Natural killer cell (primary cell): Measurements from ENCODE around the gene SYNE2. TPM values are rescaled to one million over a fixed set of nuclear protein-coding genes. Genes with fewer than 3 reads are reported as not detected.
A peak's percentile ranks its signal among the peaks of the same experiment; 100 is the strongest.

Experiments used
- ATAC-seq, 3 donors: fragments of 150-1000 bp in 2 of 3; fragments of 200-7000 bp in 1 of 3; cut with Tn5 transposase; 1 replicate in 1 of 3; 2 replicates in 2 of 3; pipeline ENCODE4 v1.10.0; 2021; ENCODE audit warnings: mild to moderate bottlenecking in 2 of 3, moderate library complexity in 2 of 3
- DNase-seq, 2 donors: peaks; one replicate each; pipeline versions ENCODE4 v3.0.0 to v3.0.0-alpha.2; 2013 to 2021; ENCODE audit warnings: mixed read lengths in 1 of 2
- H3K27ac ChIP-seq: one replicate; pipeline ENCODE4 v1.5.1; 2013; ENCODE audit warnings: mild to moderate bottlenecking, low read length
- H3K27me3 ChIP-seq: one replicate; pipeline ENCODE4 v1.6.1; 2013; ENCODE audit warnings: low read length; ENCODE audit not compliant: control insufficient read depth, insufficient read depth
- H3K36me3 ChIP-seq: one replicate; pipeline ENCODE4 v1.6.1; 2013; ENCODE audit warnings: low read length; ENCODE audit not compliant: control insufficient read depth, insufficient read depth
- H3K4me1 ChIP-seq: one replicate; pipeline ENCODE4 v1.6.1; 2013; ENCODE audit warnings: low read length; ENCODE audit not compliant: control insufficient read depth, insufficient read depth
- H3K4me3 ChIP-seq: one replicate; pipeline ENCODE4 v1.5.1; 2013; ENCODE audit warnings: low read length
- H3K9me3 ChIP-seq: one replicate; pipeline ENCODE4 v1.6.1; 2013; ENCODE audit warnings: low read length; ENCODE audit not compliant: control insufficient read depth, insufficient read depth
- H3K27ac Mint-ChIP-seq, 2 donors: one replicate each; pipeline ENCODE4 v1.8.0; 2022; ENCODE audit warnings: mild to moderate bottlenecking in 2 of 2, mixed read lengths in 2 of 2, moderate library complexity in 1 of 2
- H3K27me3 Mint-ChIP-seq, 2 donors: one replicate each; pipeline ENCODE4 v1.8.0; 2022; ENCODE audit warnings: low read depth in 2 of 2, mixed read lengths in 2 of 2
- H3K36me3 Mint-ChIP-seq: one replicate; pipeline ENCODE4 v1.8.0; 2022; ENCODE audit warnings: mixed read lengths
- H3K4me1 Mint-ChIP-seq, 2 donors: one replicate each; pipeline ENCODE4 v1.8.0; 2022; ENCODE audit warnings: mixed read lengths in 2 of 2
- H3K4me3 Mint-ChIP-seq: one replicate; pipeline ENCODE4 v1.8.0; 2022; ENCODE audit warnings: mild to moderate bottlenecking, moderate library complexity, mixed read lengths
- H3K9me3 Mint-ChIP-seq, 2 donors: one replicate each; pipeline ENCODE4 v1.8.0; 2022; ENCODE audit warnings: mixed read lengths in 2 of 2
- WGBS: methylation state at CpG from one replicate; pipeline ENCODE4 v1.1.7; 2013; ENCODE audit warnings: missing lambda C conversion rate; ENCODE audit not compliant: insufficient coverage; 5-methylcytosine and 5-hydroxymethylcytosine counted together
- intact Hi-C: fragments of 100-400 bp; cut with micrococcal nuclease; formaldehyde crosslinking; loops from one replicate; pipeline ENCODE4 v1.14.2; 2022
- total RNA-seq, 4 donors: library from RNA; stranded (reverse); fragments of 120-200 nt in 1 of 4; gene quantifications; one replicate each; pipeline versions ENCODE4 v1.2.3 to v1.2.4, GENCODE V29; 2013 to 2022
- TF ChIP-seq, protein P1 (sequence below): fragments of 200-600 bp; IDR thresholded peaks from one replicate; pipeline ENCODE4 v1.8.0; 2022; ENCODE audit warnings: antibody characterized with exemption

The SYNE2 gene
- total RNA-seq, 3 donors from 2014 or later (not counting 1 experiment from before 2014, with no cell fraction given) = 325 to 434 (median 373) TPM

DNA sequence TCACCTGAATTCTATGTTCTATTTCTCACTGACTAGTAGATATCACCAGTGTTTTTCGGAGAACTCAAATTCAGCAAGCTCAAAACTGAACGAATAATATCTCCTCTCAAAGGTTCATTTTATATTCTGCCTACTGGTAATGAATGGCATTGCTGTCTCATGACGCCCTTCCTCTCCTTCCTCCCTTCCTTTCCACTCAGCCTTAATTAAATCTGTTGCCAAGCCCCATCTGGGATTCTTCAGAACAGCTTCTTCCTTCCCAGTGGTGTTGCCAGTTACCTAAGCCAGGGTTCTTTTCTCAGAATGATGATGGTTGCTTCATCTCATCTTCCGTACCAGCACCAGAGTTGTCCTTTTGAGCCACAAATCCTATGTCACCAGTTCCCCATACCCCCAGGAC, 143.2 kb downstream of the SYNE2 start:
- intact Hi-C loops = no loop called here
- Mint-ChIP-seq H3K4me1 (peaks cover 18 to 24% of the 10 kb centered on the region in 2 donors), H3K36me3 (peaks cover 45% of the 10 kb centered on the region), H3K9me3 (no peaks in the 10 kb centered on the region), H3K27me3 (no peaks in the 10 kb centered on the region), H3K4me3 (no peak overlapping the region), H3K27ac (peak overlapping the region; percentile 15 to 66)
- no peak for DNase-seq
- TF ChIP-seq, protein P1, sequence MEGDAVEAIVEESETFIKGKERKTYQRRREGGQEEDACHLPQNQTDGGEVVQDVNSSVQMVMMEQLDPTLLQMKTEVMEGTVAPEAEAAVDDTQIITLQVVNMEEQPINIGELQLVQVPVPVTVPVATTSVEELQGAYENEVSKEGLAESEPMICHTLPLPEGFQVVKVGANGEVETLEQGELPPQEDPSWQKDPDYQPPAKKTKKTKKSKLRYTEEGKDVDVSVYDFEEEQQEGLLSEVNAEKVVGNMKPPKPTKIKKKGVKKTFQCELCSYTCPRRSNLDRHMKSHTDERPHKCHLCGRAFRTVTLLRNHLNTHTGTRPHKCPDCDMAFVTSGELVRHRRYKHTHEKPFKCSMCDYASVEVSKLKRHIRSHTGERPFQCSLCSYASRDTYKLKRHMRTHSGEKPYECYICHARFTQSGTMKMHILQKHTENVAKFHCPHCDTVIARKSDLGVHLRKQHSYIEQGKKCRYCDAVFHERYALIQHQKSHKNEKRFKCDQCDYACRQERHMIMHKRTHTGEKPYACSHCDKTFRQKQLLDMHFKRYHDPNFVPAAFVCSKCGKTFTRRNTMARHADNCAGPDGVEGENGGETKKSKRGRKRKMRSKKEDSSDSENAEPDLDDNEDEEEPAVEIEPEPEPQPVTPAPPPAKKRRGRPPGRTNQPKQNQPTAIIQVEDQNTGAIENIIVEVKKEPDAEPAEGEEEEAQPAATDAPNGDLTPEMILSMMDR = no peak
- H3K9me3 ChIP-seq = no peaks in the 10 kb centered on the region
- ATAC-seq = no peak
- no peaks in the 10 kb centered on the region for H3K27me3 ChIP-seq
- 89% methylated on average over 4 of the region's 4 CpGs for WGBS
- no peak overlapping the region for H3K4me3 ChIP-seq
- H3K36me3 ChIP-seq = peaks cover 63% of the 10 kb centered on the region
- no peak overlapping the region for H3K27ac ChIP-seq
- peaks cover 13% of the 10 kb centered on the region for H3K4me1 ChIP-seq

DNA sequence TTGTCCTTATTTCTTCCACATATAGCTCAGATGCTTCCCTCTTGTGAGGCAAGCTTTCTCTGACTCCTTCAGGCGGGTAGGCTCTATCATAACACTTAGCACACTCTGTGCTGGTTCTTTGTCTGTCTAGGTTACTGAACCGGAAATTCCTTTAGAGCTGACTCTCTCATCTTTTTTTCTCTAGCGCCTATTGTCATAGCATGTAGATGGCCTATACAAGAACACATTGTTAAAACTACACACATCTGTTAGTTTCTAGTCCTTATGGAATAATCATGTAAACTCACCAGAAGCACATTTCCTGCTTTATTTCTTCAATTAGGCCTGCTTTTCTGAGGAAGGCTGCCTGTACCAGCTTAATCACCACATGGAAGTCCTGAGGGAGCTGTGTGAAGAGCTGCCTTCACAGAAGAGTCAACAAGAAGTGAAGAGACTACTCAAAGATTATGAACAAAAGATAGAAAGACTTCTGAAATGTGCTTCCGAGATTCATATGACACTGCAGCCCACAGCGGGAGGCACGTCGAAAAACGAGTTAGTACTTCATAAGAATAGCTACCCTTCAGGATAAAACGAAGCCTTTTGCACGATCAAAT, 143.9 kb downstream of the SYNE2 start:
- TF ChIP-seq, protein P1 = no peak
- Histone ChIP-seq H3K27me3 (no peaks in the 10 kb centered on the region), H3K9me3 (no peaks in the 10 kb centered on the region), H3K4me1 (peaks cover 10% of the 10 kb centered on the region), H3K27ac (no peak overlapping the region), H3K36me3 (peaks cover 66% of the 10 kb centered on the region), H3K4me3 (no peak overlapping the region)
- DNase-seq (no peak), ATAC-seq (no peak)
- H3K27ac Mint-ChIP-seq = peak overlapping the region; percentile 15 to 66
- peaks cover 14 to 20% of the 10 kb centered on the region in 2 donors for H3K4me1 Mint-ChIP-seq
- intact Hi-C loops = no loop called here
- H3K4me3 Mint-ChIP-seq = no peak overlapping the region
- no peaks in the 10 kb centered on the region for H3K27me3 Mint-ChIP-seq
- WGBS = 96% methylated on average over 10 of the region's 10 CpGs
- H3K9me3 Mint-ChIP-seq = no peaks in the 10 kb centered on the region
- peaks cover 45% of the 10 kb centered on the region for H3K36me3 Mint-ChIP-seq

DNA sequence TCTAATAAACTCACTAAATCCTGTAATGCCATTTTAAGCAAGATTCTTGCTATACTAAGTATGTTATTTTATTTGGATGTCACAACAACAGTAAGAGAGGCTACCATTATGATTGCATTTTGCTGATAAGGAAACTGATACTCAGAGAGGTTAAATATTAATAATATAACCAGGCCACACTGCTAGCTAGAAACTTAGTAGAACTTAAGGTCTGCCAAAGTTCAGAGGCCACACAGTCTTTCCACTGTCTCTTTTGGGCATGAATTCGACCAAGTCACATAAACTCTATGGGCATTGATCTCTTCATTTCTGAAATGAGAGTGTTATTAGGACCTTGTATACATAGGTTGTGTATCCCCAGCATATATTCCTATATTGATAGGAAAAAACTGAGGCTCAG, 147.9 kb downstream of the SYNE2 start:
- peaks cover 13 to 15% of the 10 kb centered on the region in 2 donors for H3K4me1 Mint-ChIP-seq
- Histone ChIP-seq H3K9me3 (no peaks in the 10 kb centered on the region), H3K27me3 (no peaks in the 10 kb centered on the region), H3K27ac (no peak overlapping the region), H3K36me3 (peaks cover 80% of the 10 kb centered on the region), H3K4me1 (no peaks in the 10 kb centered on the region), H3K4me3 (no peak overlapping the region)
- H3K27ac Mint-ChIP-seq = no peak overlapping the region
- no peaks in the 10 kb centered on the region for H3K9me3 Mint-ChIP-seq
- ATAC-seq = no peak
- intact Hi-C loops = no loop called here
- no peak for DNase-seq
- no peak overlapping the region for H3K4me3 Mint-ChIP-seq
- 100% methylated on average over 1 of the region's 1 CpG for WGBS
- TF ChIP-seq, protein P1 = no peak
- no peaks in the 10 kb centered on the region for H3K27me3 Mint-ChIP-seq
- peaks cover 52% of the 10 kb centered on the region for H3K36me3 Mint-ChIP-seq

DNA sequence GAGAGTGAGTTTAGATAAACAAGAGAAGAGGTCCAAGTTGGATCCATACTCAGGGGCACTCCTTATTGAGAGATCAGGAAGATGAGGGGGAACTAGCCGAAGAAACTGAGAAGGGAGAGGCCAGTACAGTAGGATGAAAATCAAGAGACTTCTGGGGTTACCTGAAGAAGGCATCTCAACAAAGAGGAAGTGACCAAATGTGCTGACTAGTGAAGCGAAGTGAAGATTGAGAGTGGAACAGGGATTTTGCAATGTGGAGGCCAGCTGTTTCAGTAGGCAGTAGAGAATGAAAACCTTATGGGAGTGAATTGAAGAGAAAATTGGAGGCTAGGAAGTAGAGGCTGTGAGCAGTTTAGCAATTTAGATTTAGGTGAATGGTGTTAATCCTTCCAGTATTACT, 153.0 kb downstream of the SYNE2 start:
- 100% methylated on average over 2 of the region's 2 CpGs for WGBS
- no peaks in the 10 kb centered on the region for H3K4me1 ChIP-seq
- Mint-ChIP-seq H3K36me3 (peaks cover 14% of the 10 kb centered on the region), H3K9me3 (no peaks in the 10 kb centered on the region), H3K4me3 (no peak overlapping the region), H3K27ac (peak overlapping the region; percentile 7 to 42), H3K27me3 (no peaks in the 10 kb centered on the region), H3K4me1 (peaks cover 8 to 13% of the 10 kb centered on the region in 2 donors)
- ATAC-seq = no peak
- no peak overlapping the region for H3K4me3 ChIP-seq
- TF ChIP-seq, protein P1 = no peak
- H3K27ac ChIP-seq = no peak overlapping the region
- no peak for DNase-seq
- peaks cover 63% of the 10 kb centered on the region for H3K36me3 ChIP-seq
- no peaks in the 10 kb centered on the region for H3K27me3 ChIP-seq
- intact Hi-C loops = no loop called here
- no peaks in the 10 kb centered on the region for H3K9me3 ChIP-seq
